HG03135 (cell line): ENCODE measurements around the gene SLX1A.
"Not testable (repeated sequence)": the region's sequence is repeated elsewhere in the genome, so short reads cannot be mapped to it uniquely, and the experiment has no call there.

Experiments used
- ATAC-seq: cut with Tn5 transposase; IDR thresholded peaks from one replicate; pipeline ENCODE4 v1.9.1; 2021; ENCODE audit warnings: mild to moderate bottlenecking, moderate library complexity; ENCODE audit not compliant: unreplicated experiment

SLX1A gene

DNA sequence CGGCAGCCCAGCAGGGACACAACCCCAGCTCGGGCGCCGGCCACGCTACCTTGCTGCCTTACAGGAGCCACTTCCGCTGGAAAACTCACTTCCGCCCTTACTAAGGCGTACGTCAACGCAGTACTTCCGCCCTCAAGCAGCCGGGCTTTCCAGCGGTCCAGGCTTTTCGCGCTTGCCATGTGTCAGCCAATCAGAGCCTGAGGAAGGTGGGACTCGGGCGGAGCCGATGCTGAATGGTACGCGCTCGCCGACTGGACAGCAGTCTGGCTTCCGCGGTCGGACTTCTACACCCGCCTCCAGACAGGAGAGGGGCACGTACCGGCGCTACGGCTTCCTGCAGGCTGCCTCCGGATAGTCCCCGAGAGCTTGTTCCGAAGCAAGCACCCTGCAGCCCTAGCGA, at the start of gene SLX1A, which contains the start of gene BOLA2B:
SLX1A (plus strand) TSS at position 261 of the 400 bp plus-strand sequence. CDS start 210 bp downstream, outside the sequence.
BOLA2B (minus strand) TSS at position 52 of the 400 bp plus-strand sequence. CDS start 71 bp downstream, outside the sequence.
- peak; percentile 86 for ATAC-seq

- no peak for ATAC-seq
Measured at GRCh38 chr16:30144017-30144416, 49.7 kb upstream of the SLX1A start.

GRCh38 chr16:30144917-30145316, 48.8 kb upstream of the SLX1A start:
- ATAC-seq = no peak

DNA sequence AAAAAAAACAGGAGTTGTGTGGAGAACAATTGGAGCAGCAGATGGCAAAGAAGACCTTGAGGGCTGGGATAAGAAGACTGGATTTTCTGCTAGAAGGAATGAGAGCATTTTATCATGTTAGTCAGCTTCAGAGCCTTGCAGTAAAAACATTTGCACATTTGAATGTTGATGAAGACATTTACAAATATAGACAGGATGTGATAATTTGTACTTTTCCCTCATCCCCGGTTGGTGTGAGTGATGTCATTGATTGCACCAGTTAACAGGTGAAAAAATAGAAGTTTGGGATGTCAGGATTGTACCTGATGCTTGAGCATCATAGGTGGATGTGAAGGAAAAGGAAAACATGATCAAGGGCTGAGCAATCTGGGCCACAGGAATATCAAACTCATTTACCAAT, 48.0 kb upstream of the SLX1A start:
- ATAC-seq = no peak

DNA sequence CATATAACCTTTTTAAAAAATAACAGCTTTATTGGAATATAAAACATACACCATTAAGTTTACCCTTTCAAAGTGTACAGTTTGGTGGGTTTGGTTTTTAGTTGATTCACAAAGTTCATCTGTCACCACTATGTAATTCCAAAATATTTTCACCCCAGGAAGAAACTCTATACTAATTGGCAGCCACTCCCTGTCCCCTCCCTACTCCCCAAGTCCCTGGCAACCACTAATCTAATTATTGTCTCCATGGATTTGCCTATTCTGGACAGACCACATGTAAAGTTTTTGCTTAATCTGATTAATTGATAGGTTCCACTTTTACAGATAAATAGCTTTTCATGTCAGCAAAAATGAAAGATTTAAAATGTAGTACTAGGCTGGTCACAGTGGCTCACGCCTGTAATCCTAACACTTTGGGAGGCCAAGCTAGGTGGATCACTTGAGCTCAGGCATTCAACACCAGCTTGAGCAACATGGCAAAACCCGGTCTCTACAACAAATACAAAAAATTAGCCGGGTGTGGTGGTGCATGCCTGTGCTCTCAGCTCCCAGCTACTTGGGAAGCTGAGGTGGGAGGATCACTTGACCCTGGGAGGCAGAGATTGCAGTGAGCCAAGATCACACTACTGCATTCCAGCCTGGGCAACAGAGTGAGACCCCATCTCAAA, 45.7 kb upstream of the SLX1A start:
- no peak for ATAC-seq

- no peak for ATAC-seq
Measured at GRCh38 chr16:30149250-30149930, 44.3 kb upstream of the SLX1A start.

DNA sequence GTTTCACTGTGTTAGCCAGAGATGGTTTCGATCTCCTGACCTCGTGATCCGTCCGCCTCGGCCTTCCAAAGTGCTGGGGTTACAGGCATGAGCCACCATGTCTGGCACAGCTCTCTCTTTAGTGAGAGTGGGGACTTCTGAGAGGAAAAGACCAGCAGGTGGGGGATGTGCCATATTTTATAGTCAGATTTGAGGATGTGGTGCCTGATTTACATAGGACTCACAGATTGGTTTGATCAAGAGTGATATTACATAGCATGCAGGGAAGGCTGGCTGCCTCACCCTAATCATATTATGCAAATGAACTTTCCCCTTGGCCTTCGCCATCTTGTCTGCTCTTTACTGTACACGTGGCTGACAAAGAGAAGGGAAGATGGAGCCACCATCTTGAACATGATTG, 42.6 kb upstream of the SLX1A start:
- ATAC-seq = no peak

- ATAC-seq = no peak
Measured at GRCh38 chr16:30152517-30152916, 41.2 kb upstream of the SLX1A start.

- no peak for ATAC-seq
Measured at GRCh38 chr16:30155188-30155587, 38.5 kb upstream of the SLX1A start.

GRCh38 chr16:30157214-30157613, 36.5 kb upstream of the SLX1A start:
- no peak for ATAC-seq

GRCh38 chr16:30163538-30163937, 30.1 kb upstream of the SLX1A start:
- ATAC-seq = no peak

DNA sequence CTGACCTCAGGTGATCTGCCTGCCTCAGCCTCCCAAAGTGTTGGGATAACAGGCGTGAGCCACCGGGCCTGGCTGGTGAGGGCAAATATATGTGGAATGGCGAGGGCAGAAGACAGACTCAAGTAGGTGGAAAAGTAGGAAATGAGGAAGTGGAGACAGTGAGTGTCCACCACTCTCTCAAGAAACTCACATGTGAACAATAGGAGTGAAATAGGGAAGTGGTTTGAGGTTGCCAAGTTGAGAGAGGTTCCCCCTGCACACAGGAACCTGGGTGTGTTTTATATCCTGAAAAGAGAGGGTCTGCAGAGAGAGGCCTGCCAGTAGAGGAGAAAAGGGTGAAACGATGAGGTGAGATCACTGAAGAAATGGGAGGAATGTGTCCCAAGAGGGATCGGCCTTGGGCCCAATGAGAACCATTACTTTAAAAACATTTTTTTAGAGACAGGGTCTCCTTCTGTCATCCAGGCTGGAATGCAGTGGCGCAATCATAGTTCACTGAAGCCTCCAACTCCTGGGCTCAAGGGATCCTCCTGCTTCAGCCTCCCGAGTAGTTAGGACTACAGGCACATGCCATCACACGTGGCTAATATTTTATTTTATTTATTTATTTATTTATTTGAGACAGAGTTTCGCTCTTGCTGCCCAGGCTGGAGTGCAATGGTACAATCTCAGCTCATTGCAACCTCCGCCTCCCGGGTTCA, 27.3 kb upstream of the SLX1A start:
- ATAC-seq = no peak

GRCh38 chr16:30168746-30169145, 24.9 kb upstream of the SLX1A start:
- not testable (repeated sequence) for ATAC-seq

DNA sequence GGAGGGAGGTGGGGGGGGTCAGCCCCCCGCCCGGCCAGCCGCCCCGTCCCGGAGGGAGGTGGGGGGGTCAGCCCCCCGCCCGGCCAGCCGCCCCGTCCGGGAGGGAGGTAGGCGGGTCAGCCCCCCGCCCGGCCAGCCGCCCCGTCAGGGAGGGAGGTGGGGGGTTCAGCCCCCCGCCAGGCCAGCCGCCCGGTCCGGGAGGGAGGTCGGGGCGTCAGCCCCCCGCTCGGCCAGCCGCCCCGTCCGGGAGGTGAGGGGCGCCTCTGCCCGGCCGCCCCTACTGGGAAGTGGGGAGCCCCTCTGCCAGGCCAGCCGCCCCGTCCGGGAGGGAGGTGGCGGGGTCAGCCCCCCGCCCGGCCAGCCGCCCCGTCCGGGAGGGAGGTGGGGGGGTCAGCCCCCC, 24.3 kb upstream of the SLX1A start:
- ATAC-seq = not testable (repeated sequence)

DNA sequence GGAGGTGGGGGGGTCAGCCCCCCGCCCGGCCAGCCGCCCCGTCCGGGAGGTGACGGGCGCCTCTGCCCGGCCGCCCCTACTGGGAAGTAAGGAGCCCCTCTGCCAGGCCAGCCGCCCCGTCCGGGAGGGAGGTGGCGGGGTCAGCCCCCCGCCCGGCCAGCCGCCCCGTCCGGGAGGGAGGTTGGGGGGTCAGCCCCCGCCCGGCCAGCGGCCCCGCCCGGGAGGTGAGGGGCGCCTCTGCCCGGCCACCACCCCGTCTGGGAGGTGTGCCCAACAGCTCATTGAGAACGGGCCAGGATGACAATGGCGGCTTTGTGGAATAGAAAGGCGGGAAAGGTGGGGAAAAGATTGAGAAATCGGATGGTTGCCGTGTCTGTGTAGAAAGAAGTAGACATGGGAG, 23.5 kb upstream of the SLX1A start:
- not testable (repeated sequence) for ATAC-seq

GRCh38 chr16:30173054-30173453, 20.6 kb upstream of the SLX1A start:
- no peak for ATAC-seq

DNA sequence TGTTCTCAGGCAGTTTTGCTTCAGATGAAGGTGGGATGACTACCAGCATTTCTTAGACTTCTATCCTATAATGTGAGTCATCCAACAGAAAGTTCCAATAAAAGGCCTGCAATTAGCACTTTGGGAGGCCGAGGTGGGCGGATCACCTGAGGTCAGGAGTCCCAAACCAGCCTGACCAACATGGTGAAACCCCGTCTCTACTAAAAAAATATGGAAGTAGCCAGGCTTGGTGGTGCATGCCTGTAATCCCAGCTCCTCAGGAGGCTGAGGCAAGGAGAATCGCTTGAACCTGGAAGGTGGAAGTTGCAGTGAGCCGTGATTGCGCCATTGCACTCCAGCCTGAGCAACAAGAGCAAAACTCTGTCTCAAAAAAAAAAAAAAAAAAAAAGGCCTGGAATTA, 16.8 kb upstream of the SLX1A start:
- not testable (repeated sequence) for ATAC-seq

DNA sequence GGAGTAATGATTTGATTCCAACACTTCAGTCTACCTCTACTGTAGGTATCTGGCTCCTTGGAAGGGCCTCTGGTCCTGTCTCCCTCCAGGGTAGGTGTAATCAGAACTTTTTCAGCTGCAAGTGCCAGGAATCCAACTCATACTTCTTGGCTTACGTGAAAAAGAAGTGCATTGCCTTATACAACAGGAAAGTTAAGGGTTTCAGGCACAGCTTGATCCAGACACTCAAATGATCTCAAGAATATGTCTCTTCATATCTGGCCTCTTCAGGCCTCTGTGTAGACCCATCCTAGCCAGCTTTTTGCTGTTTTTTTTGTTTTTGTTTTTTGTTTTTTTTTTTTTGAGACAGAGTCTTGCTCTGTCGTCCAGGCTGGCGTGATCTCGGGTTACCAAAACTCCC, 14.5 kb upstream of the SLX1A start:
- ATAC-seq = no peak

GRCh38 chr16:30179931-30180330, 13.7 kb upstream of the SLX1A start:
- ATAC-seq = no peak

DNA sequence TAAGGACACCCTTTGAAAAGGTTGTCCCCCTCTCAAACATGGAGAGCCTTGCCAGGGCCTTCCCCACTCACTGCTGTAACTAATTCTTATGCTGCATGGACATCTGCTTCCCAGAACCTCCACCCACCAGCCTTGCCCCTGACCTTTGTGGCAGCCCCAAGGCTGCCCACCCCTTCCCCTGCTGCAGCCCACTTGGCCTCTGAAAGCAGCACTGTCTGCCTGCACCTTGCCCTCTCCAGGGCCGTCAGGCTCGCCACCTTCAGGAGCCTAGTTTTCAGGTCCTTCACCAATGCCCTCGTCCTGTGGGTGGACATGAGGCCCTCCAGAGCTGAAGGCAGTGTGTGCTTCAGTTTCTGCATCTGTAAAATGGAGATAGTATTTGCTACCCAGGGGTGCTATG, 12.9 kb upstream of the SLX1A start:
- ATAC-seq = no peak

- ATAC-seq = peak; percentile 40
Measured at GRCh38 chr16:30183233-30184095, 10.2 kb upstream of the SLX1A start, which contains the start of gene CORO1A. TSS of gene CORO1A (plus strand) at chr16:30183602. CDS start at chr16:30185210, 1,608 bp downstream.
